HL-60 (cell line): Measurements from ENCODE around the gene RAET1L.

Source experiments
- POLR2AphosphoS5 ChIP-seq: IDR thresholded peaks from 2 replicates; pipeline ENCODE4 v1.6.1; 2012; ENCODE audit warnings: low read depth
- REST ChIP-seq: IDR thresholded peaks from 2 replicates; pipeline ENCODE4 v1.6.1; 2012; ENCODE audit warnings: low read depth; ENCODE audit not compliant: insufficient replicate concordance
- TF ChIP-seq, protein P1 (sequence below): IDR thresholded peaks from one replicate; pipeline ENCODE4 v1.5.1; 2011; ENCODE audit warnings: low read length, control low read depth, inconsistent platforms; ENCODE audit not compliant: insufficient read depth

GRCh38 chr6:150018846-150019580, 6.3 kb downstream of the RAET1L start:
- TF ChIP-seq, protein P1, sequence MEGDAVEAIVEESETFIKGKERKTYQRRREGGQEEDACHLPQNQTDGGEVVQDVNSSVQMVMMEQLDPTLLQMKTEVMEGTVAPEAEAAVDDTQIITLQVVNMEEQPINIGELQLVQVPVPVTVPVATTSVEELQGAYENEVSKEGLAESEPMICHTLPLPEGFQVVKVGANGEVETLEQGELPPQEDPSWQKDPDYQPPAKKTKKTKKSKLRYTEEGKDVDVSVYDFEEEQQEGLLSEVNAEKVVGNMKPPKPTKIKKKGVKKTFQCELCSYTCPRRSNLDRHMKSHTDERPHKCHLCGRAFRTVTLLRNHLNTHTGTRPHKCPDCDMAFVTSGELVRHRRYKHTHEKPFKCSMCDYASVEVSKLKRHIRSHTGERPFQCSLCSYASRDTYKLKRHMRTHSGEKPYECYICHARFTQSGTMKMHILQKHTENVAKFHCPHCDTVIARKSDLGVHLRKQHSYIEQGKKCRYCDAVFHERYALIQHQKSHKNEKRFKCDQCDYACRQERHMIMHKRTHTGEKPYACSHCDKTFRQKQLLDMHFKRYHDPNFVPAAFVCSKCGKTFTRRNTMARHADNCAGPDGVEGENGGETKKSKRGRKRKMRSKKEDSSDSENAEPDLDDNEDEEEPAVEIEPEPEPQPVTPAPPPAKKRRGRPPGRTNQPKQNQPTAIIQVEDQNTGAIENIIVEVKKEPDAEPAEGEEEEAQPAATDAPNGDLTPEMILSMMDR: no peak
- no peak for TF ChIP-seq POLR2AphosphoS5
- TF ChIP-seq REST: no peak
